Loucy (cell line): ENCODE data around the gene EIF2S3B.

Experiments
- CTCF ChIP-seq: fragments of 200-600 bp; sonication (generic); conservative IDR thresholded peaks from 2 replicates; pipeline ENCODE4 v1.5.1; 2014; ENCODE audit warnings: mild to moderate bottlenecking, antibody characterized with exemption, low read length
- EZH2phosphoT487 ChIP-seq: fragments of 200-600 bp; IDR thresholded peaks from 2 replicates; pipeline ENCODE4 v1.6.1; 2018; ENCODE audit warnings: antibody characterized with exemption, mild to moderate bottlenecking, moderate library complexity, borderline replicate concordance

GRCh38 chr12:10497602-10498001 lies 8.1 kb upstream of the EIF2S3B start:
- TF ChIP-seq CTCF (no peak), EZH2phosphoT487 (no peak)
